Right atrium auricular region (tissue), 2 donors: Measurements from ENCODE around the gene LRP8. TPM values are rescaled to one million over a fixed set of nuclear protein-coding genes. Genes with fewer than 3 reads are reported as not detected.

Experiments used
- DNase-seq: peaks from one replicate; pipeline ENCODE4 v3.0.0-alpha.2; 2019; ENCODE audit warnings: low spot score
- H3K27ac ChIP-seq, 2 donors: fragments of 200-600 bp; sonication (generic); 1 replicate in 1 of 2; 2 replicates in 1 of 2; pipeline ENCODE4 v1.5.1; 2016 to 2019
- H3K27me3 ChIP-seq, 2 donors: fragments of 200-600 bp; sonication (generic); one replicate each; pipeline versions ENCODE4 v1.5.1 to v1.6.0; 2017 to 2019
- H3K36me3 ChIP-seq: fragments of 200-600 bp; sonication (generic); one replicate; pipeline ENCODE4 v1.5.1; 2016
- H3K4me1 ChIP-seq, 2 donors: fragments of 200-600 bp; sonication (generic); one replicate each; pipeline versions ENCODE4 v1.5.1 to v1.6.0; 2017 to 2019
- H3K4me3 ChIP-seq, 2 donors: fragments of 200-600 bp; sonication (generic); 1 replicate in 1 of 2; 2 replicates in 1 of 2; pipeline ENCODE4 v1.5.1; 2017 to 2019; ENCODE audit warnings: mild to moderate bottlenecking in 1 of 2, moderate library complexity in 1 of 2
- H3K9me3 ChIP-seq, 2 donors: fragments of 200-600 bp; sonication (generic); one replicate each; pipeline ENCODE4 v1.5.1; 2019
- total RNA-seq, 2 donors: library from RNA; depleted of rRNA; stranded (reverse); fragments of >200 nt; gene quantifications; one replicate each; pipeline ENCODE4 v1.1.0, GENCODE V29; 2016
- TF ChIP-seq, protein P1 (sequence below), 2 donors: fragments of 200-600 bp; sonication (generic); IDR thresholded peaks; one replicate each; pipeline ENCODE4 v1.5.1; 2019; ENCODE audit warnings: antibody characterized with exemption in 2 of 2

LRP8 gene
- total RNA-seq, 2 donors from 2014 or later, result 2.2 to 3.6 TPM

- Histone ChIP-seq H3K27me3 (no peaks in the 10 kb centered on the region), H3K9me3 (no peaks in the 10 kb centered on the region), H3K27ac (no peak overlapping the region), H3K36me3 (no peaks in the 10 kb centered on the region), H3K4me1 (no peaks in the 10 kb centered on the region), H3K4me3 (no peak overlapping the region)
- DNase-seq, result no peak
- TF ChIP-seq, protein P1, sequence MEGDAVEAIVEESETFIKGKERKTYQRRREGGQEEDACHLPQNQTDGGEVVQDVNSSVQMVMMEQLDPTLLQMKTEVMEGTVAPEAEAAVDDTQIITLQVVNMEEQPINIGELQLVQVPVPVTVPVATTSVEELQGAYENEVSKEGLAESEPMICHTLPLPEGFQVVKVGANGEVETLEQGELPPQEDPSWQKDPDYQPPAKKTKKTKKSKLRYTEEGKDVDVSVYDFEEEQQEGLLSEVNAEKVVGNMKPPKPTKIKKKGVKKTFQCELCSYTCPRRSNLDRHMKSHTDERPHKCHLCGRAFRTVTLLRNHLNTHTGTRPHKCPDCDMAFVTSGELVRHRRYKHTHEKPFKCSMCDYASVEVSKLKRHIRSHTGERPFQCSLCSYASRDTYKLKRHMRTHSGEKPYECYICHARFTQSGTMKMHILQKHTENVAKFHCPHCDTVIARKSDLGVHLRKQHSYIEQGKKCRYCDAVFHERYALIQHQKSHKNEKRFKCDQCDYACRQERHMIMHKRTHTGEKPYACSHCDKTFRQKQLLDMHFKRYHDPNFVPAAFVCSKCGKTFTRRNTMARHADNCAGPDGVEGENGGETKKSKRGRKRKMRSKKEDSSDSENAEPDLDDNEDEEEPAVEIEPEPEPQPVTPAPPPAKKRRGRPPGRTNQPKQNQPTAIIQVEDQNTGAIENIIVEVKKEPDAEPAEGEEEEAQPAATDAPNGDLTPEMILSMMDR (IDR thresholded peaks at IDR 0.05), result no peak
Measured at GRCh38 chr1:53373246-53373645, 45.4 kb upstream of the LRP8 start.

DNA sequence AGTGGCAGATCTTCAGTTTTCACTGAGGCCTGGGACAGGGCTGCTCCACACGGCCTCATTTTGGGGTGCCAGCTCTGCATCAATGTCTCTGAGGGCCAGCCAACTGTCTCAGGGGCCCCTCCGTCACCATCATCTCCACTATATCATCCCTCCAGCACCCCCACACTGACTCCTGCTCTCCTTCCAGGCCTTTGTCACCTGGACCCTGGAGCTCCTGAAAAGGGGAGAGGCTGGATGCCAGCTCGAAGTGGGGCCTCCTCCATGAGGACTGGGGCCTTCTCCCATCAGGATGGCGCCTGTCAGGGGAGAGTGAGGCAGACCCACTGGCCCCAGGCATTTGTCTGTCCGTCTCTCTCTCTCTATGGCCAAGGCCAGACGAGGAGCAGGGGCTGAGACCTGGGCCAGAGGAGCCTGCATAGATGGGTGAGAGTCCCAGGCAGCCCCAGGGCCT lies 44.7 kb upstream of the LRP8 start:
- no peaks in the 10 kb centered on the region for H3K36me3 ChIP-seq
- DNase-seq, result no peak
- H3K9me3 ChIP-seq, result no peaks in the 10 kb centered on the region
- no peaks in the 10 kb centered on the region for H3K27me3 ChIP-seq
- TF ChIP-seq, protein P1 (IDR thresholded peaks at IDR 0.05), result no peak
- no peaks in the 10 kb centered on the region for H3K4me1 ChIP-seq
- H3K27ac ChIP-seq, result no peak overlapping the region
- H3K4me3 ChIP-seq, result no peak overlapping the region

DNA sequence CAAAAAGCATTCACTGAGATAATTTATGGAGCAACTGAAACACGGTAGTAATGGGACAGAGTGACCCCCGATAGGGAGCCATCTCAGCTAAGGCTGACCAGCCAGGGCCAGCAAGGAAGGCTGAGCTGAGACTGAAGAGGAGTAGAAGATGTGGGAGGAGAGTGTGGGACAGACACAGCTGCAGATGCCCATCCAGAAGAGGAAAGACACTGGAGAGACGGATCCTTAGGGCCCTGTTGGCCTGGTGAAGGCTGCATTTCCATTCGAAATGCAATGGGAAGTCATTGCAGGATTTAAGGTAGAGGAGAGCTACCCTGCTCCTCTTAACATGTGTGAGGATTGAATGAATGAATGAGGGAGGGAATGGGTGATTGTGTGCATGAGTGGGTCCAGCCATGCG lies 44.0 kb upstream of the LRP8 start:
- no peaks in the 10 kb centered on the region for H3K9me3 ChIP-seq
- DNase-seq, result no peak
- no peaks in the 10 kb centered on the region for H3K4me1 ChIP-seq
- H3K27ac ChIP-seq, result no peak overlapping the region
- no peaks in the 10 kb centered on the region for H3K36me3 ChIP-seq
- no peaks in the 10 kb centered on the region for H3K27me3 ChIP-seq
- TF ChIP-seq, protein P1 (IDR thresholded peaks at IDR 0.05), result no peak
- H3K4me3 ChIP-seq, result no peak overlapping the region

DNA sequence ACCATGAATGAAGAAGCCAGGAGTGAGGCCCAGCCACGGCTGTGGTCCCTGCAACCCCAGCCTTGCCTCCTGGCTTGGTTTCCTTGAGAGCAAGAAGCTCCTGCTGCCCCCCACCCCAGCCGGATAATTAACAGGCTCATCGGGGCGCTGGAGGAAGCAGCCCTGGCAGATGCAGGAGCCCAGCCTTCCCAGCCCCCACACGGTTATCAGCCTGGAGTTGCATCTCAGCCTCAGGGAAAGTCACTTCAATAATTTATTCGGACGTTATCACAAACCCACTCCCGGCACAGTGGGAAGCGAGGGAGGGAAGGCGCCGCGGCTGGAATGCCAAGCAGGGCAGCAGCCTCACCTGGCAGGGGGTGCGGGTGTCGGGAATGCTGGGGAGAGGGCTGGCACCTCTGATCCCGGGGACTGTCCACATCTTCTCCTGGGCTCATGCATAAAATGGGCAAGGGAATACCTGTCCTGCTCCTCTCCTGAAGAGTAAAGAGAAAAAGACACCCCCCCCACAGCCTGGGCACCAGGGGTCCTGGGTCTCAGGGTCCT lies 43.3 kb upstream of the LRP8 start:
- no peaks in the 10 kb centered on the region for H3K27me3 ChIP-seq
- no peak overlapping the region for H3K27ac ChIP-seq
- TF ChIP-seq, protein P1 (IDR thresholded peaks at IDR 0.05), result no peak
- H3K4me3 ChIP-seq, result no peak overlapping the region
- H3K4me1 ChIP-seq, result no peaks in the 10 kb centered on the region
- no peaks in the 10 kb centered on the region for H3K36me3 ChIP-seq
- no peaks in the 10 kb centered on the region for H3K9me3 ChIP-seq
- DNase-seq, result no peak

DNA sequence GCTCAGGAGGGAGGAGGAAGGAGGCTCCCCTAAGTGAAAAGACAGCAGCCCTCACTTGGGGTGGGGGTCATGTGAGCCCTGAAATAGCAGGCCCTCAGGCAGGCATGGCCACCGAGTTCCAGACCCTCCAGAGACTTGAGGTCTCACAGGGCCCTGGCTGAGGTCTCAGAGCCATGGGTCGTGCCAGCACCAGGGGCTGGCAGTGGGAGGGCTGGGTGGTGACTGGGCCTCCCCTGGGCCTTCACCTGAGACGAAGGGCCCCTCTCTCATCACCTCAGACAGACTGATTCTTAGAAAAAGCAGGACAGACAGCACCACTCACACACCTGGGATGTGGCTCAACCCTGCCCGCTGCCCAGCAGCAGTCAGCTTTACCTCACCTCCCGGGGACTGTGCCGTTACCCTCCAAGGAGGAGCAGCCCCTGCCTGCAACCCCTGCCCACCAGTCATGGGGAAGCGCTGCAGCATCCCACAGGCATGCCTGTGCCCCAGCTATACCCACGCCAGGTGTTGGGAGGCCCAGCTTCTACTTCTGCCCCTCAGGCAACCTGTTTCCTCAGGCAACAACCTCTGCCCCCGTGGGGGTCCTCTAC lies 42.6 kb upstream of the LRP8 start:
- Histone ChIP-seq H3K36me3 (no peaks in the 10 kb centered on the region), H3K9me3 (no peaks in the 10 kb centered on the region), H3K27ac (no peak overlapping the region), H3K4me3 (no peak overlapping the region), H3K27me3 (no peaks in the 10 kb centered on the region), H3K4me1 (no peaks in the 10 kb centered on the region)
- TF ChIP-seq, protein P1 (IDR thresholded peaks at IDR 0.05), result no peak
- no peak for DNase-seq

DNA sequence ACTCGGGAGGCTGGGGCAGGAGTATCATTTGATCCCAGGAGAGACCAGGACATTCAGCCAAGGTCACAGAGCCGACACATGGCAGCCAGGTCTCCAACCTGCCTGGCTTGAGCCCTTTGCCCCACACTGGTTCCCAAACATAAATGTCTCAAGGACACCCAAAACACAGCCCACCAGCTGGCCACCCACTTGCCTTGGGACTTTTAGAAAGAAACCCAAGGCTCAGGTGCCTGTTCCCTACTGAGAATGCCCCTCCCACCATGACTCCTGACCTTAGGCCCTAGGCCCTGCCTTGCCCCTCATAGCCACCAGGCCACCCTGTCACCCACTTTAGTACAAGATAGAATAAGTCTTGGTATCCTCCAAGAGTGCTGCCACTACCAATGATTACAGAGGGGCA lies 41.9 kb upstream of the LRP8 start:
- no peak overlapping the region for H3K27ac ChIP-seq
- no peaks in the 10 kb centered on the region for H3K4me1 ChIP-seq
- no peaks in the 10 kb centered on the region for H3K36me3 ChIP-seq
- H3K27me3 ChIP-seq, result no peaks in the 10 kb centered on the region
- TF ChIP-seq, protein P1 (IDR thresholded peaks at IDR 0.05), result no peak
- H3K4me3 ChIP-seq, result no peak overlapping the region
- no peaks in the 10 kb centered on the region for H3K9me3 ChIP-seq
- no peak for DNase-seq
